GM18868 (cell line): ENCODE data around the gene SDK2.

Experiments used
- ATAC-seq: cut with Tn5 transposase; IDR thresholded peaks from one replicate; pipeline ENCODE4 v1.9.1; 2021; ENCODE audit warnings: mild to moderate bottlenecking, moderate library complexity; ENCODE audit not compliant: unreplicated experiment

The SDK2 gene

GRCh38 chr17:73511719-73512115, 132.5 kb downstream of the SDK2 start:
- no peak for ATAC-seq

GRCh38 chr17:73510981-73511718, 133.1 kb downstream of the SDK2 start:
- ATAC-seq, result no peak

DNA sequence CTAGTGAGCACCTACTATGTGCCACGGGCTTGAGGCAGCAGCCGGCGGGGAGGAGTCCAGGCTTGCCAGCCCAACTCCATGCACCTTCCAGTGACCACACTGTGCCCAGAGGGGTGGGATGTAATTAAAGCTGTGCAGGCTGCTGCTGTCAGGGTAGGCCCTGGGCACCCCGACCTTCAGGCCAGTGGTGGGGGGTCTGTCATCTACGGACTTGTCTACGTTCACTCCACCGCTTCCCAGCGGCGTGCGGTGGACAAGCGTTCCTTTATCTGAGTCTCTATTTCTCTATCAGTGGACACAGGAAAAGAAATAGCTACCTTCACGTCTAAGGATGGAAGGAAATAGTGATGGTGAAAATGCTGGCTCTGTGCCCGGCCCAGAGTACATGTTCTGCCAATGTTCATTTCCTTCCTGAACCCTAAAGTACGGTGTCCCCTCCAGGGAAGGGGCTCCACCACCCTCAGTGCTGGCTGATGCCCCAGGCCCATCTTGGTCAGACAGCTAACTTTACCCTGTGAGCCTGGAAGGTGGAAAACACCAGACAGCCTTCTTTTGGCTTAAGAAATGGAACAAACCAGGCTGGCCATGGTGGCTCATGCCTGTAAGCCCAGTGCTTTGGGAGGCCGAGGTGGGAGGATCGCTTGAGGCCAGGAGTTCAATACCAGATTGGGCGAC, 135.2 kb downstream of the SDK2 start:
- no peak for ATAC-seq

GRCh38 chr17:73508057-73508930, 136.0 kb downstream of the SDK2 start:
- ATAC-seq, result no peak

DNA sequence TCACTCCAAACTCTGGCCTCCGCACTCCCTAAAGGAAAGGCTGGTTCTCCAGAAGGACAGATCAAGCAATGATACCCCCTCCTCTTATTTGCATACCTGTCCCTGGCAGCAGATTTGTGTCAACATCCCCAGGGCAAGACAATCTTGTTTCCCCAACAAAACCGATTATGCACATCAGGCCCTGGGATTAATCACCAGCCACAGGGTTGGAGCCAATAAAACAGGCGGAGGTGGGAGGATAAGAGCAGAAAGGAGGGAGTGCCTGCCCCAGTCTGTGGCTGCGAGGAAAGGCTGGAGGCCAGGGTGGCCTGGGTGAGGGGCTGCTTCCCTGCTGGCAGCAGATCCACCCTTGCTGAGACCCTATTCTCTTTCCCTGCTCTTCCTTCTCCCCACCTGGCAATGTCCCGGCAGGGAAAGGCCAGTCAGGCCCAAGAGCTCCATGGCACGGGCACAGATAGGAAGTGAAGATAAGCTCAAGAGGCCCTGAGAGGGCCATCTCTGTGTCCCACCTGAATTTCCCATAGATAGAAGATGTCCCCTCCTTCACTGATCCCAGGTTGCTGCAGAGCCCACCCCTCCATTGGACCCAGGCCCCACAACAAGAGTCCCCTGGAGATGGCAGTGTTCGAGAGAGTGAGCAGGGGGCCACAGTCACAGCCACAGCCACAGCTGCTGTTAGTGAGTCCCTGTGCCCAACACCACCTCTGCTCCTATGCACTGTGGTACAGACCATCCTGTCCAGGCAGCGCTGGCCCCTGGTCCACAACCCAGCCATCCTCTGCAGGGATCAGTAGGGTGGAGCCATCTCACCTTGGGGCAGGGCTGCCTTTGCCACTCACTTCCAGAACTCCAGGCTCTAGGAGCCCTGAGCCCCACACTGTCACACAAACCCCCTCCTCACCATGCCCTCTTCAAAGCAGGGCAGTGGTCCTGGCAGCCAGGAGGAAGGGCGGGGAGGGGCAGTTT, 137.5 kb downstream of the SDK2 start:
- ATAC-seq, result no peak

DNA sequence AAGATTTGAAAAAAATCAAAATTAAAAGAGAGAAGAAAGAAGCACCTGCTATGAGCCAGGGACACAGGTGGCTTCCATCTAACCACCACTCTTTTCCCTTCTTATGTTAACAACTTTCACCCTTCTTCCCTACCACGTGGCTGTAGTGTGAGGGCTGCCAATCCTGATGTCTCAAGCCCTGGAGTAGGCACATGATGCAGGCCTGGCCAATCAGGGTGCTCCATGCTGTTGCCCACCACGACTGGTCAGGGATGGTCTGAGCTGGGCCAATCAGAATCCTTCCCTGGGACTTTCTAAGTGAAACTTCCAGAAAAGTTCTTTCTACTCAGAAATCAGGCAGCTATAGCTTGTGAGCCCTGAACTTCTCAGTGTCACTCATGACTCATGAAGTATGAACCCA, 140.7 kb downstream of the SDK2 start:
- ATAC-seq, result no peak

DNA sequence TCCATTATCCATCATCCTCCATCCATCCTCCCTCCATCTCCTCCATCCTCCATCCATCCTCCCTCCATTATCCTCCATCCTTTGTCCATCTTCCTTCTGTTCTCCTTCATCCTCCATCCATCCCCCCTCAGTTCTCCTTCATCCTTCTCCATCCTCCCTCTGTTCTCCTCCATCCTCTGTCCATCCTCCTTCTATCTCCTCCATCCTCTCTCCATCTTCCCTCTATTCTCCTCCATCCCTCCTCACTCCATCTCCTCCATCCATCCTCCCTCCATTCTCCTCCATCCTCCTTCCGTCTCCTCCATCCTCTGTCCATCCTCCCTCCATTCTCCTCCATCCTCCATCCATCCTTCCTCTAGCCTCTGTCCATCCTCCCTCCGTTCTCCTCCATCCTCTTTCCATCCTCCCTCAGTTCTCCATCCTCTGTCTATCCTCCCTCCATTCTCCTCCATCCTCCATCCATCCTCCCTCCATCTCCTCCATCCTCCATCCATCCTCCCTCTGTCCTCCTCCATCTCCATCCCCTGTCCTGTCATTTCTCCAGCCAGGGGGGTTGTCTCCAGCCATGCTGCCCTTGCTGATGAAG, 143.7 kb downstream of the SDK2 start:
- no peak for ATAC-seq

DNA sequence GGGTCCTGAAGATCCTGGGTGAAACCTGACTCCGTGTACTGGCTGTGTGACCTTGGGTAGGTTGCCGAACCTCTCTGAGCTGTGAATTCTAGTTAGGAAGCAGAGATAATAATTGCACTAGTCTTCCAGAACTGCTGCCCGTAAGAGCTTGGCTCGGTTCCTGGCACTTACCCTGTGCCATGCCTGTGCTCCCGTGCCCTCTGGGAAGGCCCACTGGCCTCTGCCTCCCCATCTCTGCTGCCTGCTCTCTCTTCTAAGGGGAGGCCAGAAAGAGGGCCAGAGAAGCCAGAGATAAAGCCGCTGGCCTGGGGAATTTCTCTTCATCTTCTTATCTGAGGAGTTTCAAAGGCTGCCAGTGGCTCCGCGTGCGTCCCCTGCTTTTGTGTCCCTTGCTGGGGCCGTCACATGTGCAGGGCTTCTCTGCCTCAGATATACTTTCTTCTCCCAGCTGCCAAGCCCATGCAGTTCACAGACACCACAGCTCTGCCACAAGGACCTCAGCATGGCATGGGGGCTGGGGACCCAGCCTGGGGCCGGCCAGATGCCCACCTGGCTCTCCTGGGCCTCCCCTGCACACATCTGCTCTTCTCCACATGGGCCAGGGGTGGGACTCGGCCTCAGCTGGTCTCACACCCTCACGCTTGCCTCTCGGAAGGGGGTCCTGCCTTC, 145.2 kb downstream of the SDK2 start:
- ATAC-seq, result no peak

GRCh38 chr17:73498176-73498575, 146.1 kb downstream of the SDK2 start:
- no peak for ATAC-seq

- no peak for ATAC-seq
Observed at GRCh38 chr17:73497721-73498120, 146.5 kb downstream of the SDK2 start.

DNA sequence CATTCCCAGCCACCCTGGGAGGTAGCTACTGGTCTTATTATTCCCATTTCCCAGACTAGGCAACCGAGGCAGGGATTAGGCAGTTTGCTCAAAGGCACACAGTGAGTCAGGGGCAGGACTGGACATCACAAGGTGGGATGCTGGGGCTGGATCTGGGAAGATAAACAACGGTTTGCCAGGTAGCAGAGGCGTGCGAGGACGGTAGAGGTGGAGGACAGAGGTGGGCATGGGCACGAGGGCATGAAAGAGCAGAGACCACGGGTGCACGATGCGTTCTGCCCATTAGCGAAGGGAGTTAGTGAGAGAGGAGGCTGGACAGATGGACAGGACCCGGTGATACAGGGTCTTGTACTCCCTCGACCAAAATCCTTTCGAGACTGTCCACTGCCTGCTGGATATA, 148.0 kb downstream of the SDK2 start:
- ATAC-seq, result no peak

- no peak for ATAC-seq
Observed at GRCh38 chr17:73495641-73496040, 148.6 kb downstream of the SDK2 start.

- no peak for ATAC-seq
Observed at GRCh38 chr17:73494950-73495349, 149.3 kb downstream of the SDK2 start.

DNA sequence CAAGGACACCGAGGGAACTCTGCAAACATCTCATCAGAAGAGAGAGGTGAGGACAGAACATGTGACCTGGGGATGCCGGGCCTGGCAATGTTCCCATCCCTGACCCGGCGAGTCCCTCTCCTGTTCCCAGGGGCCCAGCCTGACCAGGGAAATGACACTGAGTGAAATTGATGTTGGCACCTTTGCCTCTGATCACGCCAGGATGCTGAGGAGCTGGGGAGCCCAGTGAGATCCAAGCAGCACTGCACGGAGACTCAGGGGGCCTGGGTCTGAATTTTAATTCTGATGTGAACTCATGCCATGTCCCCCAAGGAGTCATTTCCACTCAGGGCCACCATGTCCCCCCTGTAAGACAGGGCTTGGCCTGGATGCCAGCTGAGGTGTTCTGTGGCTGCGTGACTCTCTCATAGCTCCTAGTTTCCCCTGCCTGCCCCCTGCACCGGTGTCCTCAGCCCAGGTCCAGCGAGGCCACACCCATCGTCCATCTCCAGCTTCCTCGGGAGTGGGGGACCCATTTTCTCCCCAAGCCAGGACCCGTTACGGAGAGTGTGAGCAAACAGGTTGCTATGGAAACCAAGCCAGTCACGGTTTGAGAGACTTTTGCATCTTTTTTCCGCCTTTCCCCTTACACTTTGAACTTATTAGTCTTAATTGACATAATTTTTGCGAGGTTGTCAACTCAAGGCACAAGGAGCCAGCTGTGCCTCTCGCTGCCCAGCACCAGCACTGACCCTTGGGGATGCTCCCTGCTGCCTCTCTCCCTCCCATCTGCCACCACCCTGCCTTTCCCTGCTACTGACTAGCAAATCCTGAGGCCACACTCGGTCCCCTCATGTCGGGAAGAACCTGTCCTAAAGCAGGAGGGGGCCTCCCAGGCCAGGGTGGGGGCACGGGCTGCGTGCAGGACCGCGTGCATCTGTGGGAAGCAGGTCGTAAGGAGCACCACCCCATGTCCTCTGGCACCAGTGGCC, 150.0 kb downstream of the SDK2 start:
- no peak for ATAC-seq

GRCh38 chr17:73492821-73493814, 151.1 kb downstream of the SDK2 start:
- ATAC-seq, result no peak

DNA sequence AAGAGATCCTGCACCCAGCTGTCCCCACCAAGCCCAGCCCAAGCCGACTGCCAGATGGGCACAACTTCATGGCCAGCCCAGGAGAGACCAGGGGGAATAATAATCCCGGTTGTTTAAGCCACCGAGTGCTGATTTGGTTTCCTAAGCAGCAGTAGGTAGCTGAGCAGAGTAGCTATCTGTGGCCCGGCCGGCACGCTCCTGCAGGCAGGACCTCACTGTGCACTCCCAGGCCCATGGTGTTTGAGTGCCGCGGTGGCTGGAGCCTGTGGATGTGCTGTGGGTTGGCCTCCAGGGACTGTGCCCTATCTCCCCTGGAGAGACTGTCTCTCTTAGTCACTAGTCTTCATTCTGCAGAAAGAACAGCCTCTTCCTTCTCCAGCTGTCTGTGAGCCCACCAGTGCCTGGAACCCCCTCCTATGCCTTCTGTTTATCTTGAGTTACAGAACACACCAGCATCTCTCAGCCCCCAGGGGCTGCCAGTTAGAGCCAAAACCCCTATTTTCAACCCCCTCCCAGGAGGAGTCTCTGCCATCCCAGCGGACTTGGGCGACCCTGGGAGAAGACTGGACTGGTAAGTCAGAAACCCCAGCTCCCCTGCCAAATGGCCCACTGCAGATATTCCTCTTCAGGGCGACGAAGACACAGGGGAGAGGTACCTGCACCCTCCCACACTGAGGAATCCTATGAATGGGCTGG, 152.0 kb downstream of the SDK2 start:
- no peak for ATAC-seq

GRCh38 chr17:73491648-73492047, 152.6 kb downstream of the SDK2 start:
- ATAC-seq, result no peak
